GM12873 (cell line): ENCODE results near the gene ANAPC1.

Experiments
- TF ChIP-seq, protein P1 (sequence below): IDR thresholded peaks from 2 replicates; pipeline ENCODE4 v1.5.1; 2012; ENCODE audit warnings: low read depth, mild to moderate bottlenecking, moderate library complexity, low read length, control low read depth; ENCODE audit not compliant: insufficient read depth; ENCODE audit errors: missing control alignments

The ANAPC1 gene

DNA sequence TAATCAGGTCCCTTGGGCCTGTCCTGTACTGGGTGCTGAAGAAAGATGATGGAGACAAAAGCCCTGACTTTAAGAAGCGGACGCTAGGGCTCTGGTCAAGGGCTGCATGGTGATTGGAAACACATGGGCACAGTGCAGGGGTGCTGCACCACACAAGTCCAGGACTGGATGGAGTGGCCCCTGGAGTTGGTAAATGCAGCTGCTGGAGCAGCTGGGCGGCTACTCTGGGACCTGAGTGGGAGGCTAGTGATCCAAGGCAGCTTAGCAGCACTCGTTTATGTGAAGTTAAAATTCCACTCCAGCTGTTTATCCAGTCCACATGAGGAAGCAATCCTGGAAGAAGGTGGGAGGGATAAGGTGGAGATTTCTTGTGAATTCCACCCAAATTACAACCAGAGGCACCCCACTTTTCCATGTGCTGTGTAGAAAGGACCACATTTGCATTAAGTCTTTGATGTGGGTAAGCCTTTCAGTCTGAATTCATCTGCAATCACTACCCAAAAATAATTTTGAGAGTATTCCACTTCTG, 39.3 kb upstream of the ANAPC1 start:
- TF ChIP-seq, protein P1, sequence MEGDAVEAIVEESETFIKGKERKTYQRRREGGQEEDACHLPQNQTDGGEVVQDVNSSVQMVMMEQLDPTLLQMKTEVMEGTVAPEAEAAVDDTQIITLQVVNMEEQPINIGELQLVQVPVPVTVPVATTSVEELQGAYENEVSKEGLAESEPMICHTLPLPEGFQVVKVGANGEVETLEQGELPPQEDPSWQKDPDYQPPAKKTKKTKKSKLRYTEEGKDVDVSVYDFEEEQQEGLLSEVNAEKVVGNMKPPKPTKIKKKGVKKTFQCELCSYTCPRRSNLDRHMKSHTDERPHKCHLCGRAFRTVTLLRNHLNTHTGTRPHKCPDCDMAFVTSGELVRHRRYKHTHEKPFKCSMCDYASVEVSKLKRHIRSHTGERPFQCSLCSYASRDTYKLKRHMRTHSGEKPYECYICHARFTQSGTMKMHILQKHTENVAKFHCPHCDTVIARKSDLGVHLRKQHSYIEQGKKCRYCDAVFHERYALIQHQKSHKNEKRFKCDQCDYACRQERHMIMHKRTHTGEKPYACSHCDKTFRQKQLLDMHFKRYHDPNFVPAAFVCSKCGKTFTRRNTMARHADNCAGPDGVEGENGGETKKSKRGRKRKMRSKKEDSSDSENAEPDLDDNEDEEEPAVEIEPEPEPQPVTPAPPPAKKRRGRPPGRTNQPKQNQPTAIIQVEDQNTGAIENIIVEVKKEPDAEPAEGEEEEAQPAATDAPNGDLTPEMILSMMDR, result no peak

DNA sequence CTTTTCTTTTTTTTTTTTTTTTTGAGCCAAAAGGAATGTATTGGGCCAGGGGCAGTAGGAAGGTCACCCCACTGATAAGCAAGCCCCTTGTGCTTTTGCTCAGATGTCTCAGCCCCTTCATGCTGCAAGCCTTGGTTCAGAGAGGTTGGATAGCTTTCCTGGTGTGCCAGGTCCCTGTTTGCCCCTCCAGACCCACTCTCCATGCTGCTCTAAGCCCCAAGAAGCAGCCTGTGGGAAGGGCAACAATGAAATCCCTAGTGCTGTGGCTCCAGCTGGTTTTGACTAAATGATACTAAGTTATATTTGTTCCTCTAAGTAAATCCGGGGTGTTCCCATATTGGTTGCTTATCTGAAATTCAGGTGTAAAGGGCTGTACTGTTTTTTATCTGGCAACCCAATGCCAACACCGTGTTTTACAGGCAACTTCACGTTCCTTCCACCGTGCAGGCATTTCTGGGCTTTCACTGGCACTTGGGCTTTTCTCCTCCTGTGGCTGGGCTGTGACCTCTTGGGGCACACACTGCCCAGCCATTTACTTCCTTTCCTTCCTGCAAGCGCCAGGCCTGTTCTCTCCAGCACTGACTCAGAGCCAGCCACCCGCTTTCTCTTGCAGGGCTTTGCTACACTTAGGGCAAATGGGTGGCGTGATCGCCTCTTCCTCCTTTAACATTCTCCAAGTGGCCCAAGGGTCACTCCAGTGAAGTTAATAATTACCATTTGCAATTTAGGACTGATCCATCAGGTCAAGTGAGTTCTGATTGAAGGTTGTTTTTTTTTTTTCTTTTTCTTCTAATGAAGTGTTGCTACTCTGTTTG, 36.0 kb upstream of the ANAPC1 start:
- TF ChIP-seq, protein P1, result no peak

DNA sequence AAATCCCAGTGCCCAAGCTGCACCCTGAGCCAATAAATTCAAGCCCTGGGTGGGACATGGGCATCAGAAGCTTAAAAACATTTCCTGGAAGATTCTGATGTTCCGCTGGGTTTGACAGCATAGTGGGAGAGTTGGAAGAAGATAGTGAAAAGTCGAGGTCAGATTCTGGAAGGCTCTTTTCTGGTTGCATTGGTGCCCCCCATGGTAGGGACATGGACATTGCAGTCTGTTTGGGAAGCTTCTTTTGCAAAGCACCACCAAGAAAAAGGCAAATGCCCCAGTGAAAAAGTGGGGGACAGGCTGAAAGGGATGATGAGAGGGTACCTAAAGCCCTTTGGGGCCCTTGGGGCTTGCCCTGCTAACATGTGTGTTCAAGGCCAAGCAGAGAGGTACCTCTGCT, 35.4 kb upstream of the ANAPC1 start:
- TF ChIP-seq, protein P1, result peak; percentile 28

DNA sequence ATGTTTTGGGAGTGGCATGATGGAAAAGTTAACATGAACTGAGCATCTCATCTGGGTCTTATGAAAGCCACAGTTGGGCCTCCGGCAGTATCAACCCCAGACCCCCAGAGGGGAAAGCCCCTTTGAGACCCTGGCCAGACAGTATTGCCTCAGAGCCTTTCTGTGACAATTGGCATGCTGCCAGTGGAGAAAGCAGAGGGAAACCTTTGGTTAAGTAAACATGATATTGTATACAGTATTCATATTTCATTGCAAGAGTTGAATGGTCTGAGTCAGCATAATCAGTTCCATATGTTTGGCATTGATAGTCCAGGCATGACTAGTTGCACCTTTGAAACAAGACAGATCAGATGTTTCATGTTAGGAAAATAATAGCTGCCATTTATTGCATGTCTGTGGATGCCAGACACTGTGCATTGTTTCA, 34.4 kb upstream of the ANAPC1 start:
- TF ChIP-seq, protein P1, result no peak

DNA sequence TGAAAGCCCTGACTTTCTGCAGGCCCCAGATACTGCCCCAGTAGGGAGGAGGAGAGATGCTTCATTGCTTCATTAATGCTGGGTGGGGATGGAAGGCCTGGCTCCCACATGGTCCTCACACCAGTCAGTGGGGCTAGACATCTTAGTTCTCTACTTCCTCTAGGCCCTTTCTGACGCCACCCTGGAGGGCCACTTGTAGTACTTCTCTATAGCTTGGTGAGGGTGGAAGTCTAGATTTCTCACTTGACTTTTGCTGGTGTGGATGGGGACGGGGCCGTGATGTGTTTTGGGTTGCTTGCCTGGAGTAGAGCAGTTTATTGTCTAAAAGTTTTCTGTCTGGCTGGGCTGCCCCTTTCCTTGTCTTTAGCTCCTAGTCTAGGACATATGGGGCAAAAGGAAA, 33.1 kb upstream of the ANAPC1 start:
- TF ChIP-seq, protein P1, result no peak

DNA sequence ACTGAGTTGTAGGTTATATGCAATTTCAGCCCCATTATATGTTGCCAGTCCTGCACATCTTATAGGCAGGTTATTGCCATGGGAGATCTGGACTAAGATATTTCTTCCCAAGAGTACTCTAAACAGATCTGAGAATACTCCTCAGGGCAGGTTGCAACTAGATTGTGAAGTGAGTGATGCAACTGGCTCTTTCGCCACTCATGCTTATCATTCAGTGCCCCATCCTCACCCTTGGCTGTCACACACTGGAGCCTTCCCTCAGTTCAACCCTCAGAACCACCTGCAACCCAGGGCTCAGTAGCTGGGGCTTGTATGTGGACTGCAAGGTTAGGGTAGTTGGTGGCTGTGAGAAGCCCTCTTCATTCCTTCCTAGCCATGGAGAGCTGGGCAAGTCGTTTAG, 28.6 kb upstream of the ANAPC1 start:
- TF ChIP-seq, protein P1, result no peak

DNA sequence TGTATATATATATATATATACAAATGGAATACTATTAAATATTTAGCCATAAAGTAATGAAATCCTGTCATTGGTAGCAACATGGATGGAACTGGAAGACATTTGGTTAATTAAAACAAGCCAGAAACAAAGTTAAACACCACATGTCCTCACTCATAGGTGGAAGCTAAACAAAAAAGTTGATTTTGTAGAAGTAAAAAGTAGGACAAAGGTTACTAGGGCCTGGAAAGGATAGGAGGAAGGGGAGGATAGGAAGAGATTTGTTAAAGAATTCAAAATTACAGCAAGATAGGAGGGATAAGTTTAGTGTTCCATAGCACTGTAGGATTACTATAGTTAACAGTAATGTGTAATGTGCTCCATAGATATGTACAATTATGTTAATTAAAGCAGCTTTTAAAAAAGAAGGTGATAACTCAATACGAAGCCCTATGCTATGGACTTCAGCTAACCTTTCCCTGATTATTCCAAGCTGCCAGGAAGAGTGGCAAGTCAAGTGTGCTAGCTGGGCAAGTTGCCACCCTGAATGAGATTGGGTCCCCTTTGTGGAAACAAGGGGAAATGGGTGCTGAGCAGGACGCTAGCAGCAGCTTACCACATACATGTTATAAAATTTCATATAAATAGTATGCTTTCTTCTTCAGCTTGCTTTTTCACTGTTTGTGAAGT, 26.8 kb upstream of the ANAPC1 start:
- TF ChIP-seq, protein P1, result no peak
